PC-9 (cell line): ENCODE results near the gene ULBP1.
"Not testable (repeated sequence)": the region's sequence is repeated elsewhere in the genome, so short reads cannot be mapped to it uniquely, and the experiment has no call there.

Experiments used
- CTCF ChIP-seq: fragments of 200-600 bp; sonication (generic); conservative IDR thresholded peaks from 2 replicates; pipeline ENCODE4 v1.6.1; 2017; ENCODE audit warnings: mixed run types, antibody characterized with exemption, mild to moderate bottlenecking, moderate library complexity
- EZH2 ChIP-seq: fragments of 200-600 bp; sonication (generic); IDR thresholded peaks from 2 replicates; pipeline ENCODE4 v1.8.0; 2017; ENCODE audit warnings: antibody characterized with exemption, low read depth

GRCh38 chr6:149968909-149969308, 5.2 kb downstream of the ULBP1 start:
- not testable (repeated sequence) for TF ChIP-seq CTCF, EZH2
